Uterus (tissue), 2 donors: ENCODE measurements around the gene BSN.

Experiments
- POLR2A ChIP-seq, 2 donors: fragments of 450-650 bp; IDR thresholded peaks; one replicate each; pipeline ENCODE4 v1.6.1; 2016; ENCODE audit warnings: antibody characterized with exemption in 2 of 2, mild to moderate bottlenecking in 1 of 2, moderate library complexity in 1 of 2
- TF ChIP-seq, protein P1 (sequence below), 4 experiments: fragments of 200-600 bp in 2 of 4; fragments of 450-650 bp in 2 of 4; sonication (generic) in 2 of 4; IDR thresholded peaks; one replicate each; pipeline ENCODE4 v1.5.1; 2016 to 2019; ENCODE audit warnings: antibody characterized with exemption in 4 of 4, mild to moderate bottlenecking in 2 of 4, moderate library complexity in 1 of 4

GRCh38 chr3:49533031-49533430 lies 21.2 kb upstream of the BSN start:
- TF ChIP-seq, protein P1, sequence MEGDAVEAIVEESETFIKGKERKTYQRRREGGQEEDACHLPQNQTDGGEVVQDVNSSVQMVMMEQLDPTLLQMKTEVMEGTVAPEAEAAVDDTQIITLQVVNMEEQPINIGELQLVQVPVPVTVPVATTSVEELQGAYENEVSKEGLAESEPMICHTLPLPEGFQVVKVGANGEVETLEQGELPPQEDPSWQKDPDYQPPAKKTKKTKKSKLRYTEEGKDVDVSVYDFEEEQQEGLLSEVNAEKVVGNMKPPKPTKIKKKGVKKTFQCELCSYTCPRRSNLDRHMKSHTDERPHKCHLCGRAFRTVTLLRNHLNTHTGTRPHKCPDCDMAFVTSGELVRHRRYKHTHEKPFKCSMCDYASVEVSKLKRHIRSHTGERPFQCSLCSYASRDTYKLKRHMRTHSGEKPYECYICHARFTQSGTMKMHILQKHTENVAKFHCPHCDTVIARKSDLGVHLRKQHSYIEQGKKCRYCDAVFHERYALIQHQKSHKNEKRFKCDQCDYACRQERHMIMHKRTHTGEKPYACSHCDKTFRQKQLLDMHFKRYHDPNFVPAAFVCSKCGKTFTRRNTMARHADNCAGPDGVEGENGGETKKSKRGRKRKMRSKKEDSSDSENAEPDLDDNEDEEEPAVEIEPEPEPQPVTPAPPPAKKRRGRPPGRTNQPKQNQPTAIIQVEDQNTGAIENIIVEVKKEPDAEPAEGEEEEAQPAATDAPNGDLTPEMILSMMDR (IDR thresholded peaks at IDR 0.05): no peak
- TF ChIP-seq POLR2A (IDR thresholded peaks at IDR 0.05): no peak
